Amniotic stem cell (primary cell): Measurements from ENCODE around the gene SPTY2D1.
"Not testable (repeated sequence)": the region's sequence is repeated elsewhere in the genome, so short reads cannot be mapped to it uniquely, and the experiment has no call there.

Experiments used
- DNase-seq: peaks from one replicate; lab custom pipeline; 2025; lab: John Stamatoyannopoulos, UW

The SPTY2D1 gene

DNA sequence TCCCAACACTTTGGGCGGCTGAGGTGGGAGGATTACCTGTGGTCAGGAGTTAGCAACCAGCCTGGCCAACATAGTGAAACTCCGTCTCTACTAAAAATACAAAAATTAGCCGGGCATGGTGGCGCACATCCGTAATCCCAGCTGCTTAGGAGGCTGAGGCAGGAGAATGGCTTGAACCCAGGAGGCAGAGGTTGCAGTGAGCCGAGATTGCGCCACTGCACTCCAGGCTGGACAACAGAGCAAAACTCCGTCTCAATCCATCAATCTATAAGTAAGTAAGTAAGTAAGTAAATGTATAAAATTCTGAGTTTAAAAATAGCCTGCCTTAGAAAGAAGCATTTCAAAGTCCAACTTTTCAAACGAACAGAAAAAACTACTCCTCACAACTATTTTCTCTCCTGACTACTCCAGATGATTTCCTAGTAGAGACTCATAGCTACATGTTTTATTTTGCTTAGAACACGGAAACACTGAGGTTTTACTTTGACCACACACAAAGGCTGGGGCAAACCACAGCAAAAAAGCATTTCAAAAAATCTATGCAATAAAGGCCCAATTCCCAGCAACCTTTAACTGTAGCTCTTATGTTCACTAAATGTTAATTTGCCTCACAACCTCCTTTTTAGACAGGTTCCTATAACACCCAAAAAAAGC lies 16.3 kb downstream of the SPTY2D1 start:
- DNase-seq = no peak

DNA sequence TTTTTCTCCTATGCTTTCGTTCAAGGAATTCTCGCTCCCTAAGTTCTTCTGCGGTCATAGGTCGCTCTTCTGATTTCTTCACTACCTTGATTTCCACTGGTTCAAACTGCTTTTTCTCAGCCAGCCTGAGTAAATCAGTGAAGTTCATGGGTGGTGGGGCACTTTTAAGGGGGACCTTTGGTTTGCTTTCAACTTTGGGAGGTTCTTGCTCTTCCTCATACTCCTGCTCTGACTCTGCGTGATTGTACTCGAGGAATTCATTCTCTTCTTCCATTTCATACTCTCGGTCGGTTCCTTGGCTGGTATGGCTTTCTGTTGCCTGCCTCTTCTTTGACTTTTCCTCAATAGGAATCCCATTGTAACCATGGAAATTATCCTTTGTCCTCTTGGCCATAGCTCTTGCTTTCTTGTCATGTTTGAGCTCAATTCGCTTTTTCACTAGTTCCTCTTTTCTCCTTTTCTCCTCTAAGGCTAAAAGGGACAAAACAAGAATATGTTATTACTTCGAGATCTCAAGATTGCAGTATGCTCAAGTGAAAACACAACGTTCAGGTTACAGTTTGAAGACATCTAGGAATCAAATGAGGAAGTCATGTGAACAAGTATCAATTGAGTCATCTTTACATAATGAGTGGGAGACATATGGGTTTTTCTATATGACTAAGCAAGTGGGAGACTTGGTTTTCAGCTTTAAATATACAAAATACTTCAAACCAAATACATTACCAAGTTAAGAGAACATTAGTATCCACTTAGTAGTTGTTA lies 18.3 kb downstream of the SPTY2D1 start:
- no peak for DNase-seq

DNA sequence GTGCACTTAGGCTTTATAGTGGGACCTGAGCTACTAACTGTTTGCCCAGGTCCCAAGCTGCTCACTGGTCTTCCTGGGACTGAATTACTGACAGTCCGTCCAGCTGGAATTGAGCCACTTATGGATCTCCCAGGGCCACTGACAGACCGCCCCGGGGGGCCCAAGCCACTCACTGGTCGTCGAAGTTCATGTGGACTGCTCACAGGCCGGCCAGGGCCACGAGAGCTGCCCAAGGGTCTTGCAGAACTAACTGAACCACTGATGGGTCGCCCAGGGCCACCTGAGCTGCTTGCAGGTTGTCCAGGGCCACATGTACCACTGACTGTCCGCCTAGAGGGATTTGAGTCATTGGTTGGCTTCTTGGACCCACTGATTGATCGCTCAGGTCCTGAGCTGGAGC lies 19.5 kb downstream of the SPTY2D1 start:
- no peak for DNase-seq

- no peak for DNase-seq
Observed at GRCh38 chr11:18612394-18612793, 21.7 kb downstream of the SPTY2D1 start.

DNA sequence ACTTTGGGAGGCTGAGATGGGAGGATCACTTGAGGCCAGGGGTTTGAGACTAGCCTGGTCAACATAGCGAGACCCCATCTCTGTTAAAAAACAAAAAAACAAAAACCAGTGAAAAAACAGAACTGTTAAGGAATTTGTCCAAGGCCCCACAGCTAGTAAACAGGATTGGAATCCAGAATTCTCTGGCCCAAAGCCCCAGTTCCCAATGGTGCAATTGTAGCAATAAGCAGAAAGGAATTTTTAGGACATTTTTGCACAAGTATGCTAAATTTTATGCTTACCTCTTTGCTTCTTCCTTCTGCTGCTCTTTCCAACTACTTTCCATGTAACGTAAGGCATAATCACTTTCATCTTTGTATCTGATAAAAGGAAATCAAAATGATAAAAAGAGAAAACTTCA lies 22.9 kb downstream of the SPTY2D1 start:
- no peak for DNase-seq

DNA sequence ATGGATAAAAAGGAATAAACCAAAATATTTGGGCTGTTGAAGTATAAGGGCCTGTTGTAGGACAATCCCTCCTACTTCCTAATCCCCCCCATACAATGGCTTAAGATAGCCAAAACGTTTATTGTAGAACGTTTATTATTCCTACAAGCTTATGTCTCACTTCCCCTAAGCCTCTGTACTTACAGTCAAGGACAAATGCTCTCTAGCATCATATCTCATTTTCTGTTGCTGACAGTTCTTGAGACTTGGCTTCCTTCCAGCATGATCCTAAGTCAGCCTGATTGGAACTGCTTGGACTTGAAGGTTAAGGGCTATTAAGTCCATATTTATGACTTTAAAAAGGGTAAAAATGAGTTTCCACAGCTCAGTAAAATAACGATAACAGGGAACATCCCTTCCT lies 25.8 kb downstream of the SPTY2D1 start:
- no peak for DNase-seq

GRCh38 chr11:18600915-18601569 lies 33.1 kb downstream of the SPTY2D1 start:
- DNase-seq = no peak

DNA sequence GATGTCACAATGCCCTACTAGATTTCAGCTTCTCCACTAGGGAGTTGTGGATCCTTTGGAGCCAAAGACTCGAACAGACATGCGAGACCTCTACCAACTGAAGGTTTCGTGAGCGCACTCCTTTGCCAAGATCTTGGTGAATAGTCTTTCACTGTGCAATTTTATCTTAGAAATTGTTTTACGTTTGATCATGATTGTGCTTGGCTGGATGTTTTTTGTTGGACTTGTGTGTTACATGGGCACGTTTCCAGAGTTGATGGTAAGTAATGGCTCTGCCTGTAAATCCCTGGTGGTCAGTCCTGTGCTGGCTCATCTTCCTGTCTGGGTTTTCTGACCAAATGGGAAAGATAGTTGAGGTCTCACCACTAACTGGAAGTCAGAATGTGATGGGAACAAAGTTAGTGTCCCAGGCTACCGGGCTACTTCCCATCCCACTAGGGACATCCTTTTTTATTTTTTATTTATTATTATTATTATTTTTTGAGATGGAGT lies 34.4 kb downstream of the SPTY2D1 start, which contains the start of gene MISFA:
MISFA (plus strand) TSS at position 51 of the 492 bp plus-strand sequence; CDS start at position 191, 140 bp downstream.
- no peak for DNase-seq

DNA sequence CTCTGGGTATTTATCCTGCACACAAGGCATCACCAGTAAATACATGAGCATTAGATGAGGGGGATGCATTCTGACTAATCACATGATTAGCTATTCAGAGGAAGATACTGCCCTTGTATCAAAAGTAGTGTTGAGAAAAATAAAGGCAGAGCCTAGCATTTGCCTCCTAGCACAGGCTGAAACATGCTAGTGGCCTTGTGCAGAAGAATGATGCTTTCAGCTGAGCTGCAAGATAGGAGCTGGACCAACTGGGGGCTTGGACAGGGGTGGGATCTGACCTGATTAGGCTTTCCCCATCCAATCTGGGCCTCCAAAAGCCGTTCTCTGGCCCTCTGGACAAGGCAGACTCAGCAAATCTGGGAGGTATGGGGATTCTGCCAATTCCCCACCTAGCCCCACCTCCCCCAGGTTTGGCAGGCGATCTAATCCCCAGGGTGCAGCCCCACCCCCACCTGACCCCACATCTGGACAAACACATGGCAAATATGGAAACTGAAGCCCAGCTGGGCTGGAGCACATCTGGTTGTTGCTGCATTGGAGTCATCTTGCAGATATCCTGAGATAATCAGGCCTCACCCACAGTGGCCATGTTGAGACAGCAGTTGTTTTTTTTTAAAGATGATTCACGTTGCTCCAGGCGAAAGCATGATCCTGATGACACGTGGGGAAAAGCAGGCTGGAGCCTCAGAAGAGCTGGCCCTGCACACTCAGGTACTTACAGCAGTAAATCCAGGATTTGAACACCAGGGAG lies 39.0 kb downstream of the SPTY2D1 start:
- DNase-seq = no peak

- DNase-seq = not testable (repeated sequence)
Observed at GRCh38 chr11:18594088-18594487, 40.1 kb downstream of the SPTY2D1 start.

DNA sequence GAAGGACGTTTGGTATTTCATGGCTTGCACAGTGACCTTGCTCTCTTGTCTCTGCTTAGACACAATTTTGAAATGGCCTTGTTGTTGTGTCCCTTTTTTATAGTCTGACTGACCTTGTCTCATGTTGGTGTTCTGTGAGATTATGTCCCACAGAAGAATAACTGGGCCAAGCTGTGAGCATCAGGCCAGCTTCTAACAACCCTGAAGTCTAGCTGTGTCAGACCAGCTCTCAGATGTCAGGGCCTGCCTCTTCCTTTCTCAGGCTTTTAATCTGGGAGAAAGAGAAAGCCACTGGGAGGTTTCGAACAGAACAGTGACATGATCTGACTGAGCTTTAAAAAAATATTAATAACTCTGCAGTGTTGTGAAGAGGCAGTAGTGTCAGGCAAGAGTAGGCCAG lies 43.6 kb downstream of the SPTY2D1 start:
- DNase-seq = no peak

DNA sequence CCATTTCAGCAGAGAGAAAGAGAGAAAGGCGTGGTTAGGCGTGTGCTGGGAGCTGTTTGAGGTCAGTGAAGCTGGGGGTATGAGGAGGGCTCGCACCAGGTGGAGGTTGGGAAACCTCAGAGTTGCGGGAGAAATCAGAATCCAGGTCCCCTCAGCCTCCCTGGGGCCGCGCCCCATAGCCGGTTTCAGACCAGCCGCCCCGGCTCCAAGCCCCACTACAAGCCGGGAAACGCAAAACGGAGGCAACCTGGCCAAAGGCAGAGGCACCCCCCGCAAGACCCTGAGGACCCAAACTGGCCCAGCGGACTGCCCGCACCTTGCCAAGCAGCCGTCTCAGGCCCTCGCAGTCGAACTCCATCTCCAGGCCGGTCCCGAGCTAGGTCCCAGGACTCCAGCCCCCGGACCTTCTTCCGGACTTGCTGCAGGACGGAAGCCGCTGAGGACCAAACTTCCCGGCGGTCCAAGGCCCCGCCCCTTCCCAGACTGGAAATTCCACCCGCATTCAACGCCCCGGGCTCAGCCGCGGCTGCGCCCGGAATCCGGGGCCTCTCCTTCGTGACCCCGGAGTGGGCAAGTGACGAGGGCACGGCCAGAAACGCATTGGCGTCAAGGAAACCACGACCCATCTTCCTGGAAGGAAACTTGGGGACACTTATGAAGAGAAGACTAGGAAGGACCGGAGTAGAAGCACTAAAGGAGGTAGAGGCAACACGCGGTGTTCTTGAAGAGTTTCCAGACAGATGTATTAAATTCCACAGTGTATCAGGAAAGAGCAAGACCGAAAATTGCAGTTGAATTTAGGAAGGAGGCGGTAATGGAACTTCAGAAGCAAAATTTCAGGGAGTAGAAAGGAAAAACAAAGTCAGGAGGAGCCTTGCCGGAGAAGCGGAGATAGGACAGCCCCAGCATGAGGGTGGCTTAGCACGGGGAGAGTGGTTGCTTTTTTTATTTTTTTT lies 45.6 kb downstream of the SPTY2D1 start, which contains the start of gene UEVLD:
UEVLD (minus strand) TSS at position 438 of the 956 bp plus-strand sequence; CDS start at position 358, 80 bp downstream.
- peak; percentile 76 for DNase-seq

GRCh38 chr11:18581825-18582224 lies 52.3 kb downstream of the SPTY2D1 start:
- no peak for DNase-seq

DNA sequence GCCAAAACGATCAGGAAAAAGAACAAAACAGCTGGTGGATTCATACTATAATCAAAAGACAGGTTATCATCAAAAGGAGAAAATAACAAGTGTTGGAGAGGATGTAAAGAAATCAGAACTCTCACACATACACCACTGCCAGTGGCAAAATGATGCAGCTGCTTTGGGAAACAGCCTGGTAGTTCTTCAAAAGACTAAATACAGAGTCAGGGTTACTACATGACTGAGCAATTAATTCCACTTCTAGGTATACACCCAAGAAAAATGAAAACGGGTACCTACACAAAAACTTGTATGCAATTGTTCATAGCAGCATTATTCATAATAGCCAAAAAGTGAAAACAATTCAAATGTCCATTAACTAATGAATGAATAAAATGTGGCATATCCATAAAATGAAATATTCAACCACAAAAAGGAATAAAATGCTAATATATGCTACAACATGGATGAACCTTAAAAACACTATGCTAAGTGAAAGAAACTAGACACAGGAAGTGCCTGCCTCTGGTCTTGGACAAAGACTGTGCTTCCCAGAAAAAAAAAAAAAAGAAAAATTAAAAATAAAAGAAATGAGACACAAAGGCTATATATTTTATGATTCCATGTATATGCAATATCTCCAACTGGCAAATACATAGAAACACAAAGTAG lies 53.9 kb downstream of the SPTY2D1 start:
- DNase-seq = no peak

DNA sequence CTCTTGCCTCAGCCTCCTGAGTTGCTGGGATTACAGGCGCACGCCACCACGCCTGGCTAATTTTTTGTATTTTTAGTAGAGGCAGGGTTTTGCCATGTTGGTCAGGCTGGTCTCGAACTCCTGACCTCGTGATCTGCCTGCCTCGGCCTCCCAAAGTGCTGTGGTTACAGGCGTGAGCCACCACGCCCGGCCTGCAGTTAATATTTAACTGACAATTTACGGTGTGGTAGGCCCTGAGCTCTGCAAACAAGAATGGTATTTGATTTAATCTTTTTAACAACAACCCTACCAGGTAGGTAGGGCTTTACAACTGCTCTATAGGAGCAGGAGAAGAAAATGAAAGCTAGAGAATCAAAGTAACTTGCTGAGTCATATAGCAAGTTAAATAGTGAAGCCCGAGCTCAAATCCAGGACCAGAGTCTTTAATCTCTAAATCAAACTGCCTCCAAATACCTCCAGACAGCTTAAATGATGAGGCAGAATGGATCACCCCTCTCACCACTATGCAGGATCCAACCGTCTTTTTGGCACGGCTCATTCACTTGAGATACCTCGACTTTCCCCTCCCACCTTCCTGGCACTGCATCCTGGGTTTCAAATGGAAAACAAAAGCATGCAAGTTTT lies 55.1 kb downstream of the SPTY2D1 start:
- DNase-seq = no peak

DNA sequence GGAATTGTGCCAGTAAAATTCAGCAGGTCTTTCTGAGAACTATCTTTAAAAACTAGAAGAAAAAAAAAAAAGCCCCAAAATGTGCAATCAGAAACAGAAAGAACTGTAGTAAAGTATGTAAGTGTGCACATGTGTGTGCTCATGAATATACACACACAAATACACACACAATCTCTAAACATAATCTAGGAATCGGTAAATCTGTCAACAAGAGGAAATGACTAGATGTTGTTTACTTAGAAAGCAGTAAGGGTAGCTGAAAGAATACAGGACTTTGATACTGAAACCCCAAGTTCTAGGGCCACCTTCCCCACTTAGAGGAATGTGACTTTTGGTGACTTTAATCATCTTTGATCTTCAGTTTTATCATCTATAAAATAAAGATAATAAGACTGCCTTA lies 58.8 kb downstream of the SPTY2D1 start:
- DNase-seq = no peak

GRCh38 chr11:18567081-18567480 lies 67.1 kb downstream of the SPTY2D1 start:
- no peak for DNase-seq

- no peak for DNase-seq
Observed at GRCh38 chr11:18566406-18566805, 67.7 kb downstream of the SPTY2D1 start.

- DNase-seq = no peak
Observed at GRCh38 chr11:18564149-18564548, 70.0 kb downstream of the SPTY2D1 start.
